GM20000 (cell line): Measurements from ENCODE around the gene TMEM139.

ENCODE experiments used
- DNase-seq: peaks from one replicate; pipeline ENCODE4 v3.0.0; 2012; ENCODE audit warnings: low spot score
- CTCF ChIP-seq: IDR thresholded peaks from 2 replicates; pipeline ENCODE4 v1.5.1; 2012; ENCODE audit warnings: mild to moderate bottlenecking, control low read depth; ENCODE audit errors: extremely low read depth, missing control alignments

The TMEM139 gene

GRCh38 chr7:143269251-143269650 lies 15.5 kb upstream of the TMEM139 start:
- no peak for DNase-seq
- TF ChIP-seq CTCF, result no peak

DNA sequence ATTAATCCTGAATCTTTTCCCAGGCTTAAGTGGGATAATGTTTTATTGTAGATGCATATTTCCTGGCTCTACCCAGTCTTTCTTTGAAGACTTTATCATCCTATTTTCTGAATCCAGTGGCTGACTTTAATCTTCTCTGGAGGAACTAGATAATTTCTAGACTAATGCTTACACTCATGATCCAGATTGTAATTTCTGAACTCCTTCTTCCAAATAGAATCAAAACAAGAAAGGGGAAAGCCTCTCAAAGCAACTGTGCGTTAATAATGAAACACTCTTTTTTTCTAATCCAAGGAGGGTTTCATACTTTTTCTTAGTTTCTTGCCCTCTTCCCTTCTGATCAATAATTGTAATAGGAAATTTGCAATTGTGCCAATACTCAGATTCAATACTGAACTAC lies 13.5 kb upstream of the TMEM139 start:
- no peak for TF ChIP-seq CTCF
- DNase-seq, result no peak

DNA sequence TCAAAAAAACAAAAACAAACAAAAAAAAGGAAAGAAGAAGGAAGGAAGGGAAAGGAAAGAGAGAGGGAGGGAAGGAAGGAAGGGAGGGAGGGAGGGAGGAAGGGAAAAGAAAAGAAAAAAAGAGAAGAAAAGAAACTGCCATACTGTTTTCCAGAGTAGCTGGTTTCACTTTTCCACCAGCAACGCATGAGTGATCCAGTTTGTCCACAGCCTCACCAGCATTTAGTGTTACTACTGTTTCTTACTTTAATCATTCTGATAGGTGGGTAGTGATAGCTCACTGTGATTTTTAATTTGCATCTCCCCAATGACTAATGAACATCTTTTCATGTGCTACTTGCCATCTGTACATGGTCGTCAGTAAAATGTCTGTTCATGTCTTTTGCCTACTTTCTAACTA lies 11.9 kb upstream of the TMEM139 start:
- no peak for DNase-seq
- no peak for TF ChIP-seq CTCF

- TF ChIP-seq CTCF, result no peak
- no peak for DNase-seq
Measured at GRCh38 chr7:143279186-143280098, 5.3 kb upstream of the TMEM139 start.

DNA sequence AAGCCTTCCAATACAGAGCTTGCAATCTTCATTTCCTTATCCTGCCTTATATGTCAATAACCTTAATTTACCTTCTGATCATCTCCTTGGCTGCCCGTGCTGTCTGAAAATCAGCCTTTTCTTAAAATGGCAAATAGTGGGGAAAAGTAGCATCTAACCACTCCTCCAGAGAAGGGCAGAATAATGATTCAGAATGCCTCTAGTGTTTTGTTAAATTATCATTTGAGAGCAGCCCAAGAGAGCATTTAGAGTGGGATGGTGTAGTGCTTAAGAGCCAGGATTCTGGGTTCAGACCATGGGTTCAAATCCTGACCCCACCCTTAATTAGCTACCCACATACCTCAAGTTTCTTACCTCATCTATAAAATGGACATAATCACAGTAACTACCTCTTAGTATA lies 4.6 kb upstream of the TMEM139 start:
- DNase-seq, result no peak
- TF ChIP-seq CTCF, result no peak

GRCh38 chr7:143280566-143280965 lies 4.2 kb upstream of the TMEM139 start:
- no peak for DNase-seq
- no peak for TF ChIP-seq CTCF

DNA sequence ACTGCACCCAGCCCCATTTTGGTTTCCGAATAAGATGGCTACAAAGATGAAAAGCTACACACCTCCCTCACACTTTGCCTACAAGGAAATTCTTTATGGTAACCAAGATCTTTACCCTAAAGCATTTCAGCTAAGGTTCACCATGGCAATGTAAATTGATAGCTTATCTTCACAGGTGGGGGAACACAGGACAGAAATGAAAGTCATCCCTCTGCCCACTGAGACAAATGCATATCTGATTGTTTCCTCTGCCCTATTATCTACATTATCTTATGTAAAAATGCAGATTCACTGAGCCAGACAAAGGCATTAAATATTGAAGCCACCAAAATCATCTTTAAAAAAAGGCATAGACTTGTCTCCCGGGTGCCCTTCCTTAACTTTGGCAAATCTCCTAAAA lies 3.2 kb upstream of the TMEM139 start:
- no peak for DNase-seq
- no peak for TF ChIP-seq CTCF
